HAP-1 (cell line): ENCODE data around the gene DAB1.

Experiments used
- DNase-seq, 2 experiments: peaks; one replicate each; pipeline ENCODE4 v3.0.0-alpha.2; 2016 to 2020; ENCODE audit warnings: low spot score in 2 of 2
- H3K27me3 ChIP-seq: fragments of 250-450 bp; sonication (Bioruptor Pico); 2 replicates; pipeline ENCODE4 v1.5.1; 2020; ENCODE audit warnings: low read depth, mild to moderate bottlenecking, moderate library complexity
- H3K36me3 ChIP-seq: fragments of 250-450 bp; sonication (Bioruptor Pico); replicated peaks from 2 replicates; pipeline ENCODE4 v1.5.1; 2020; ENCODE audit warnings: mild to moderate bottlenecking
- H3K4me1 ChIP-seq: fragments of 250-450 bp; sonication (Bioruptor Pico); 2 replicates; pipeline ENCODE4 v1.5.1; 2020; ENCODE audit warnings: mild to moderate bottlenecking
- H3K4me3 ChIP-seq: fragments of 250-450 bp; sonication (Bioruptor Pico); 2 replicates; pipeline ENCODE4 v1.5.1; 2020; ENCODE audit warnings: mild to moderate bottlenecking, moderate library complexity
- H3K9me3 ChIP-seq: fragments of 250-450 bp; sonication (Bioruptor Pico); 2 replicates; pipeline ENCODE4 v1.5.1; 2020; ENCODE audit warnings: mild to moderate bottlenecking, moderate library complexity
- in situ Hi-C: fragments of 300-500 bp; cut with MboI; formaldehyde crosslinking; loops from 3 replicates; pipeline ENCODE4 v1.14.3; 2020; ENCODE audit warnings: low sequenced_read_pairs, inconsistent platforms, mixed read lengths

Gene DAB1

GRCh38 chr1:57188168-57188567, 235.7 kb downstream of the DAB1 start:
- in situ Hi-C loops: no loop called here
- DNase-seq: no peak
- Histone ChIP-seq H3K4me3 (no peak overlapping the region), H3K36me3 (no peaks in the 10 kb centered on the region), H3K9me3 (no peaks in the 10 kb centered on the region), H3K4me1 (no peaks in the 10 kb centered on the region), H3K27me3 (no peaks in the 10 kb centered on the region)

GRCh38 chr1:57186455-57186854, 237.4 kb downstream of the DAB1 start:
- in situ Hi-C loops: no loop called here
- DNase-seq: no peak
- Histone ChIP-seq H3K36me3 (no peaks in the 10 kb centered on the region), H3K9me3 (no peaks in the 10 kb centered on the region), H3K27me3 (no peaks in the 10 kb centered on the region), H3K4me3 (no peak overlapping the region), H3K4me1 (no peaks in the 10 kb centered on the region)

GRCh38 chr1:57179001-57179400, 244.9 kb downstream of the DAB1 start:
- DNase-seq: no peak
- in situ Hi-C loops: no loop called here

GRCh38 chr1:57175506-57175905, 248.4 kb downstream of the DAB1 start:
- in situ Hi-C loops: no loop called here
- Histone ChIP-seq H3K4me1 (no peaks in the 10 kb centered on the region), H3K4me3 (no peak overlapping the region), H3K27me3 (no peaks in the 10 kb centered on the region), H3K36me3 (no peaks in the 10 kb centered on the region), H3K9me3 (no peaks in the 10 kb centered on the region)
- DNase-seq: no peak

More at GRCh38 chr1:57179001-57179400, 244.9 kb downstream of the DAB1 start:
- no peaks in the 10 kb centered on the region for H3K9me3 ChIP-seq
- H3K4me3 ChIP-seq: no peak overlapping the region
- no peaks in the 10 kb centered on the region for H3K36me3 ChIP-seq
- H3K4me1 ChIP-seq: no peaks in the 10 kb centered on the region
- H3K27me3 ChIP-seq: no peaks in the 10 kb centered on the region

GRCh38 chr1:57172040-57172439, 251.8 kb downstream of the DAB1 start:
- Histone ChIP-seq H3K36me3 (no peaks in the 10 kb centered on the region), H3K9me3 (no peaks in the 10 kb centered on the region), H3K4me1 (no peaks in the 10 kb centered on the region), H3K4me3 (no peak overlapping the region), H3K27me3 (no peaks in the 10 kb centered on the region)
- no peak for DNase-seq
- in situ Hi-C loops: no loop called here

GRCh38 chr1:57167997-57168396, 255.9 kb downstream of the DAB1 start:
- H3K9me3 ChIP-seq: no peaks in the 10 kb centered on the region
- in situ Hi-C loops: no loop called here
- H3K4me1 ChIP-seq: no peaks in the 10 kb centered on the region
- H3K27me3 ChIP-seq: no peaks in the 10 kb centered on the region
- no peaks in the 10 kb centered on the region for H3K36me3 ChIP-seq
- no peak overlapping the region for H3K4me3 ChIP-seq
- DNase-seq: no peak

- H3K4me1 ChIP-seq: no peaks in the 10 kb centered on the region
- no peak overlapping the region for H3K4me3 ChIP-seq
- no peaks in the 10 kb centered on the region for H3K27me3 ChIP-seq
- in situ Hi-C loops: no loop called here
- no peaks in the 10 kb centered on the region for H3K36me3 ChIP-seq
- DNase-seq: no peak
- no peaks in the 10 kb centered on the region for H3K9me3 ChIP-seq
These were observed 258.3 kb downstream of the DAB1 start for GRCh38 chr1:57165546-57165945.

GRCh38 chr1:57164584-57164983, 259.3 kb downstream of the DAB1 start:
- Histone ChIP-seq H3K4me1 (no peaks in the 10 kb centered on the region), H3K4me3 (no peak overlapping the region), H3K27me3 (no peaks in the 10 kb centered on the region), H3K9me3 (no peaks in the 10 kb centered on the region), H3K36me3 (no peaks in the 10 kb centered on the region)
- in situ Hi-C loops: no loop called here
- DNase-seq: no peak

- DNase-seq: no peak
- no peaks in the 10 kb centered on the region for H3K36me3 ChIP-seq
These were observed 260.1 kb downstream of the DAB1 start for GRCh38 chr1:57163789-57164188.

GRCh38 chr1:57163325-57163724, 260.5 kb downstream of the DAB1 start:
- no peak overlapping the region for H3K4me3 ChIP-seq
- H3K4me1 ChIP-seq: no peaks in the 10 kb centered on the region
- in situ Hi-C loops: no loop called here
- no peaks in the 10 kb centered on the region for H3K36me3 ChIP-seq
- H3K27me3 ChIP-seq: no peaks in the 10 kb centered on the region; the same call in 1 of the 2 replicates
- no peaks in the 10 kb centered on the region for H3K9me3 ChIP-seq
- DNase-seq: no peak

More at GRCh38 chr1:57163789-57164188, 260.1 kb downstream of the DAB1 start:
- Histone ChIP-seq H3K4me1 (no peaks in the 10 kb centered on the region), H3K9me3 (no peaks in the 10 kb centered on the region), H3K27me3 (no peaks in the 10 kb centered on the region; the same call in 1 of the 2 replicates), H3K4me3 (no peak overlapping the region)
- in situ Hi-C loops: no loop called here

- no peaks in the 10 kb centered on the region for H3K36me3 ChIP-seq
- in situ Hi-C loops: no loop called here
- no peak for DNase-seq
- H3K4me3 ChIP-seq: no peak overlapping the region
- no peaks in the 10 kb centered on the region for H3K4me1 ChIP-seq
- H3K9me3 ChIP-seq: no peaks in the 10 kb centered on the region
- no peaks in the 10 kb centered on the region; the same call in 1 of the 2 replicates for H3K27me3 ChIP-seq
These were observed 261.1 kb downstream of the DAB1 start for GRCh38 chr1:57162607-57163261.

- in situ Hi-C loops: no loop called here
- no peaks in the 10 kb centered on the region for H3K36me3 ChIP-seq
- H3K4me1 ChIP-seq: no peaks in the 10 kb centered on the region
- DNase-seq: no peak
- no peaks in the 10 kb centered on the region; the same call in 1 of the 2 replicates for H3K27me3 ChIP-seq
- H3K9me3 ChIP-seq: no peaks in the 10 kb centered on the region
- no peak overlapping the region for H3K4me3 ChIP-seq
These were observed 263.3 kb downstream of the DAB1 start for GRCh38 chr1:57160594-57160993.

GRCh38 chr1:57158604-57158998, 265.3 kb downstream of the DAB1 start:
- Histone ChIP-seq H3K27me3 (no peaks in the 10 kb centered on the region; the same call in 1 of the 2 replicates), H3K9me3 (no peaks in the 10 kb centered on the region), H3K36me3 (no peaks in the 10 kb centered on the region), H3K4me1 (no peaks in the 10 kb centered on the region), H3K4me3 (no peak overlapping the region)
- in situ Hi-C loops: no loop called here
- DNase-seq: no peak

GRCh38 chr1:57157818-57158603, 265.8 kb downstream of the DAB1 start:
- H3K4me3 ChIP-seq: no peak overlapping the region
- H3K36me3 ChIP-seq: no peaks in the 10 kb centered on the region
- H3K9me3 ChIP-seq: no peaks in the 10 kb centered on the region
- no peak for DNase-seq
- H3K4me1 ChIP-seq: no peaks in the 10 kb centered on the region
- H3K27me3 ChIP-seq: no peaks in the 10 kb centered on the region; the same call in 1 of the 2 replicates
- in situ Hi-C loops: no loop called here
